Astrocyte of the hippocampus (primary cell): ENCODE data around the gene SLC7A5.

Experiments used
- DNase-seq: peaks from one replicate; pipeline ENCODE4 v3.0.0; 2011; ENCODE audit warnings: low read depth, low spot score

The SLC7A5 gene

GRCh38 chr16:87846705-87847466 is 22.4 kb downstream of the SLC7A5 start:
- DNase-seq = no peak

GRCh38 chr16:87845807-87846619 is 23.3 kb downstream of the SLC7A5 start:
- no peak for DNase-seq

GRCh38 chr16:87845213-87845612 is 24.1 kb downstream of the SLC7A5 start:
- DNase-seq = no peak

- no peak for DNase-seq
Measured at GRCh38 chr16:87844809-87845208, 24.5 kb downstream of the SLC7A5 start.

GRCh38 chr16:87844120-87844733 is 25.1 kb downstream of the SLC7A5 start:
- DNase-seq = no peak

GRCh38 chr16:87843678-87844105 is 25.6 kb downstream of the SLC7A5 start:
- no peak for DNase-seq

- no peak for DNase-seq
Measured at GRCh38 chr16:87842209-87842869, 27.0 kb downstream of the SLC7A5 start.

- no peak for DNase-seq
Measured at GRCh38 chr16:87841340-87842208, 27.7 kb downstream of the SLC7A5 start.

- no peak for DNase-seq
Measured at GRCh38 chr16:87840271-87840978, 28.9 kb downstream of the SLC7A5 start.

- DNase-seq = no peak
Measured at GRCh38 chr16:87839542-87840270, 29.6 kb downstream of the SLC7A5 start.

GRCh38 chr16:87838643-87839541 is 30.4 kb downstream of the SLC7A5 start:
- DNase-seq = no peak

GRCh38 chr16:87837627-87838289 is 31.5 kb downstream of the SLC7A5 start:
- no peak for DNase-seq

- peak; percentile 50 for DNase-seq
Measured at GRCh38 chr16:87836844-87837581, 32.3 kb downstream of the SLC7A5 start.

GRCh38 chr16:87836346-87836843 is 32.9 kb downstream of the SLC7A5 start:
- no peak for DNase-seq

- no peak for DNase-seq
Measured at GRCh38 chr16:87835882-87836331, 33.4 kb downstream of the SLC7A5 start.

- DNase-seq = no peak
Measured at GRCh38 chr16:87834668-87835473, 34.4 kb downstream of the SLC7A5 start.
